ENCODE data around the gene HOXA13.

GRCh38 chr7:27178366-27178765, 21.5 kb downstream of the HOXA13 start:
- no peak for TF ChIP-seq CTCF (IDR thresholded peaks at IDR 0.05; ENCODE audit: low read depth, low read length)
- no peak for TF ChIP-seq EZH2phosphoT487 (IDR thresholded peaks at IDR 0.05; ENCODE audit: low read depth)
